Stimulated activated CD8-positive, alpha-beta memory T cell treated with anti-CD3 and anti-CD28 coated beads, Interleukin-4, amount 100 ng/mL, for 1 hour (primary cell): ENCODE measurements around the gene CSTF1.
"Not testable (repeated sequence)": the region's sequence is repeated elsewhere in the genome, so short reads cannot be mapped to it uniquely, and the experiment has no call there.

Experiments
- DNase-seq, 2 donors: peaks; one replicate each; pipeline ENCODE4 v3.0.0-alpha.2; 2020; ENCODE audit warnings: low read depth in 2 of 2, low spot score in 1 of 2

The CSTF1 gene

DNA sequence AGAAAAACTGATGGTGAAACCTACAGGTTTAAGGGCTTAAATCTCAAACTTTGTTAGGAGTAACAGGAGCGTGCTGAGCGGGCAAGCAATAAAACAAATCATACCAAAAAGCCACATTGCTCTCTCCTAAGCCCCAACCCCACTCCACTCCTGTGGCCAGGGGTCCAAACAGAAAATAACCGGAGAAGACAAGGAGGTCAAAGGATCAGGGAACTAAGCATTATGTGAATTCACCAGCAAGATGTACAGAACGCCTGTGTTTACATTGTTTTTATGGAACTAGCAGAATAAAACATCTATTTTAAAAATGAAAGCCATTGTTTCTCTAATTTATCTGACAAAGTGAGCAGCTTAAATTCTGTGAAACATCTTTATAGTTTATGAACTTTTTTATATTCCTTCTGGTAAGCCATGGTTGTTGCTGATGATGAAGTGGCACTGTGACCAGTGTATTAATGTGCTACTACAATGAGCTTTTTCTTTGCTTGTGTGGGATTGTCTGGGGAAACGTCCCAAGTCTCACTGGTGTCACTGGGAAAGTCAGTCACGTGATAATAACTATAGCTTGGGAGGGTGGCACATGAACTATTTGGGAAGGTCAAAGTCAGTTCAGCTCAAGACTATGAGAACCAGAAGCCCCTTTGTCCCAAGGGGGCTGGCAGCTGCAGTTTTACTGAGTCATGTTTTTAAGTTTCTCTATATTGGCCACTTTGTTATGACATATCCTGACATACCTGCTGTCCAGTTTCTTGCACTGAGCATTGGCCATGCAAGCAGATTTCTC lies 23.9 kb upstream of the CSTF1 start:
- no peak for DNase-seq

DNA sequence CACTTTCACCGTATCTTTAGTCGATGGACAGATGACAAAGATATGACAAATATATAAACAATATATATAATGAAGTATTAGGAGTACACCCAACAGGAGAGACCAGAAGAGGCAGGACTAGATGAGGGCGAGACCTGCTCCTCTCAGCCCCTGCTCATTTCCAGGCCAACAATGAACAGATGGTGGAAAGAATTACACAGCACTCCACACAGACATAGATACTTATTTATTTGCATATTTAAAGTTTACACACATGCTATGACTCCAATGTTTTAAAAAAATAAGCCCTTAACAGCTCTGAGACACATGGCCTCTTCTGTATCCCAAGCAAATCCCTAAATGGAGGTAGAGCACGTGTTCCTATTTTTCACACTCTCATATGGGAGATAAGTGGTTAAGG lies 23.3 kb upstream of the CSTF1 start:
- no peak for DNase-seq

DNA sequence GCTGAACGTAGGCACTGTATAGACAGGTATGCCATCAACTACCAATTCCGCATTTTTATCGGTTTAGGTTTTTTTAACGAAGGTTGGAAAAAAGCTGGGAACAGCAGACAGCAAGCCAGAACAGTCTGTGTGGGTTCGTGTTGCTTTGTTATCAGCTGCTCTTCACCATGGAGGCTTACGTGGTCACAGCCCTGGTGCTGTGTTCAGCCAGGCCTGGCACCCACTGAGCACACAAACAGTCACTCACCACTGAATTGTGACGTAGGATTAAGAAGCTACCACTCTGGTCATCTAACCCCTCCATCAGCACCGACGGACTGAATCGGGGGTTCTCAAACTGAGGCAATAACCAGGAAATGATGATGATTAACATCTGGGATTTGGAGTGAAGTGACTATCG lies 20.5 kb upstream of the CSTF1 start:
- DNase-seq = no peak

DNA sequence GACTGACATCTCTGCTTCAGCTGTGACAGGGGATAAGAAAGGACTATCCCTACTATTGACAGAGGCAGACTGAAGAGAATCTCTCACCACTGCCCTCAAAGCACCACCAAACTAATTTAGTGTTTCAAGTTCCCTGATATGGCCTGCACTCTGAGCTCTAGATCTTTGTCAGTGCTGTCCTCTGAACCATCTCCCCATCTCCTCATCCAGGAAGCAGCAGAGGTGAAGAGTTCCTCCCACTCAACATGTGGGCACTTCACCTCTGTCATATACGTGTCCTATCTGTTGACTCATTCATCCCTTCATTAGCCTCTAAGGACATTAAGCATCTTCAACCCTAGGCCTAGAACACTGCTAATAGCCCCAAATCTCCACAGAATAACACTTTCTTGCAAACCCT lies 19.6 kb upstream of the CSTF1 start:
- DNase-seq = no peak

DNA sequence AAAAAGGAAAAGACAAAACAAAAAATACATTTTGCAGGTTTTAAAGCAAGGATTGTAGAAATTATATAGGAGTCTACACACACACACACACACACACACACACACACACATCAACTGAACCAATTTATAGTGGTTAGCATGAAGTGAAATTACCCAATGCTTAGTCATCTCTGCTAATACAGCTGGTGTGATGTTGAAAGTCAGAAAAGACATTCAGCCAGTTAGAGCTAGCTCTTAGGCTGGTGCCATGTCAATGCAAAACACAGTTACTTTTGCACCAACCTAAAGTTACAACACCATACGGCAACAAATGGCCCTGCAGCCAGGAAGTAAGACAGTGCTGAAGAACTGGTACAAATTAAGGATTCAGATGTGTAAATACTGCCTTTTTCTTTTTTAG lies 18.5 kb upstream of the CSTF1 start:
- no peak for DNase-seq

DNA sequence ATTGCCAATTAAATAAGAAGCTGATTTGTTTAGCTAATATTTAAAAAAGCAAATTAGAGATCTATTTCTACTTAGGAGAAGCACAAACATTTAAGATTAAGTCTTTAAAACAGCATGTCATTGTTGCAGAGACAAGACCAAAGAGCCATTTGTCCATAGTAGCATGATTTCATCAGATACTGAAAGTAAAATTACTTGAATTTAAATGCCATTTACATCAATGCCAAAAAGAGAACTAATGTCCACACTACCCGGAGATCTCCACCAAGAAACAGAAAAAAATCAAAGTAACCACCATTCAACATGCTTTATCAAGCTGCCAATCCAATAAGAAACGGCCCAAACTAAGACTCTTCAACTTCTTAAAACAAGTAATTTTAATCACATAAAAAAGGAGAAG lies 16.1 kb upstream of the CSTF1 start:
- no peak for DNase-seq

DNA sequence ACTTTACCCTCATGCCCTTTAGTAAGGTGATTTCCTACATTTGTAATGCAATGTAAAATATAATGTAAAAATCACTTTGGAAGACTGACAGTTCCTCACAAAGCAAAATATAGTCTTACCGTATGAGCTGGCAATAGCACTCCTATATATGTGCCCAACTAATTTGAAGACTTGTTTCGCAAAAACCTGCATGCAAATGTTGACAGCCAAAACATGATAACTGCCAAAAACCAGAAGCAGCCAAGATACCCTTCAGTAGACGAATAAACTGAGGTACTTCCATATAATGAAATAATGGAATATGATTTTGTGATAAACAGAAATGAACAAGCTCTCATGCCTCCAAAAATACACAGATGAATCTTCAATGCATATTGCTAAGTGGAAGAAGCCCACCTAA lies 14.1 kb upstream of the CSTF1 start:
- DNase-seq = no peak

DNA sequence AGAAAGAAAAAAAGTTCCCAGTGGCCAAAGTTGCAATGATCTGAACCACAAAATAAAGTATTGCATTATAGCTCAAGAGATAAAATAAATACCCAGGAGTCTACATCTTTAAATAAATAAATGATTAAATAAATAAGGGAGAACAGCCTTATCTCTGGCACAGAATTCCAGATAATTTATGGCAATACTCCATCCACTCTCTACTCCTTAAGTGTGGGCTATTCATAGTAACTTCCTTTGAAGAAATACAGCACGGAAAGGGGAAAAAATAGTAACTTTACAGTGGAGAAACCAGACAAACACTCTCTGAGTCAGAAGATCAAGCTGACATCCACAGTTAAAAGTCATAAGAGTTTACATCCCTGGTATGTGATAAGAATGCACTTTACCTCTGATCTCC lies 12.1 kb upstream of the CSTF1 start:
- DNase-seq = no peak

DNA sequence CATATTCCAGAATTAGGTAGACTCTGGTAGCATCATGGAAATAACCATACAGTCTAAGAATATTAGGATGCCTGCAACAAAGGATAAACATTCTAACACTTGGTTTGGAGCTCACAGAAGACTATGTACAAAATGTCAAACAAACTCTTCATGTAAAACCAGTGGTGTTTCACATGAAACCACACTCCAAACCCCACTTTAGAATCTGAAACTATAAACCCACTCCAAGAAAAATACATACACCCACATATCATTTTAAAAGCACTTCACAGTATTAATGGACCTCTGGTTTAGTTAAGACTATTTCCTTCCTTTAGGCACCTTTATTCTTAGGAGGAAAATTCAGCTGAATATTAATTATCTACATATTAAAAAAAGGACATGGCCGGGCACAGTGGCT lies 10.9 kb upstream of the CSTF1 start:
- DNase-seq = no peak

DNA sequence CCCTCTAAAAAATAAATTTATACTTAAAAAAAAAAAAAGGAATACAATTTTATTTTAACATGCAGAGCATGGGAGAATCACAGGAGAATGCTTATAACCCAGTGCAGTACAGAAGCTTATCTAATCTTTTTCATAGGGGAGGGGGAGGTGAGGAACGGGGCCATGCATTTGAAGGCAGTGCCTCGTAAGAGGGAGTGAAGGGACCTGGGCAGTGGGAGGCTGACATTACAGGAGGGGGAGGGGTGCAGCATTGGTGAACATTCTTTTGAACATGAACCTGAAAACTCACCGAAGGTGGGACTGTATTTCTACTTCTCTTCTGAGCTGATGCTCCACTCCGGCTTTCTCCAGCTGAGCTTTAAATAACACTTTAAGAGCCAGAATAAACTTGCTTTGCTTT lies 9.7 kb upstream of the CSTF1 start:
- no peak for DNase-seq

DNA sequence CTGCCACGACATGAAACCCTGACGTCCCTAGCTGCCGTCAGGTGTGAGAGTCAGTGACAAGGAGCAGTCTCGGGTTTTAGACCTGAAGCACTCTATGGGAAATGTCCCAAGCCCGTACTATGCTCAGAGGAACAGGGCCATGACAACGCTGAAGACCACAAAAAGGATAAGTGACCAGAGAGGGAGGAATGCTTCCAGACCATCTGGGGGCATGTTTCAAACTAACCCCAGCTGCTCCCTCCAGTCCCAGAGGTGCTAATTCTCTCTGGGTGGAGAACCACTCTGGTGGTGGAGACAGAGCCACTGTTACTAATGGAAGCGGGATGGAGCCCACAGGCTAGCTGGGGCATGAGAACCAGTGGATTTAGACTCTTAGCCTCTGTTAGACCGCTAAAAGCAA lies 9.1 kb upstream of the CSTF1 start:
- DNase-seq = no peak

DNA sequence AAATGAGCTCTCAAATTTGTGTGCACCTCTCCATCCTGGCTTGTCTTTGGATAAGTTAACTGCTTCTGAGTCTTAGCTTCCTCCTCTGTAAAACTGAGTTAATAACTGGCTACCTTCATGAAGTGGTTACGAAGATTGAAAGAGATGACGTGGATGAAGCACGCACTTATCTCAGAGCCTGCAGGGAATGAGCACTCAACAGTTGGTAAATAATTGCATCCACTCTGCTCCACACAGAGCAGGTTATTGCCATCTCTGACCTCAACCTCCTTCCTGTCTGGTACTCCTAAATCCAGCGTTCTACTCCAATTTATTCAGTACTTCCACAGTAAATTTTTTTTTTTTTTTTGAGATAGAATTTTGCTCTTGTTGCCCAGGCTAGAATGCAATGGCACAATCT lies 7.3 kb upstream of the CSTF1 start:
- DNase-seq = no peak

DNA sequence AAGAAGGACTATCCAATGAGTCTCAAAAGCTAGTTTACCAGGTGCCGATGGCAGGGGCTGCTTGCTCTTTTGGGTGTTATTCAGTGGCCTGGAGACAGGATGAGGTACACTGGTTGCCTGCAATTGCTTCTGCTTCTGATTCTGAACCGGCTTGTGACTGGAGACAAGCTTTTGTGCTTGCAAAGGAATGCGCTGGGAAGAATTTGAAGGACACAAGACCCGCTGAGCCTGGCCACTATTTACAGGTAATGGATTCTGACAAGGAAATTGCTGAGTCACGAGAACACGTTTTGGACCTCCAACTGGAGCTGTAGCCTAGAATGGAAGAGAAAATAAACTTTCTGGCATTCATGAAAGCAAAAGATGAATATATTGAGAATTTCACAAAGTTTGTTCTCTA lies 6.2 kb upstream of the CSTF1 start:
- no peak for DNase-seq

DNA sequence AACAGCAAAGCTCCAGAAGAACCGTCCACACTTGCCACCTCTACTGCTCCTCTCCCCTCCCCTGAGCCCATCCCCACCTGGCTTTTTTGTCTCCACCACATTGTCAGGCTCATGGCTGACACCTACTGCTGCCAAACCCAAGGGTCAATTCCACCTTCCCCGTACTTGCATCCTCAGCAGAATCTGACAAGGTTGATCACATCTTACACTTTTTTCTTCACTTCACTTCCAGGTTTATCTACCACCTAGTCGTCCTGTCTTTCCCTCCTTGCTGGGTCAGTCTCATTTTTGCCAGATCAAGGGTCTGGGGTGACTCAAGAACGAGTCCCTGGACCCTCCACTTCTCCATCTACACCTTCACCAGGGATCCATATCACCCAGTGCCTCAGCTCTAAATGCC lies 3.6 kb upstream of the CSTF1 start:
- DNase-seq = no peak

DNA sequence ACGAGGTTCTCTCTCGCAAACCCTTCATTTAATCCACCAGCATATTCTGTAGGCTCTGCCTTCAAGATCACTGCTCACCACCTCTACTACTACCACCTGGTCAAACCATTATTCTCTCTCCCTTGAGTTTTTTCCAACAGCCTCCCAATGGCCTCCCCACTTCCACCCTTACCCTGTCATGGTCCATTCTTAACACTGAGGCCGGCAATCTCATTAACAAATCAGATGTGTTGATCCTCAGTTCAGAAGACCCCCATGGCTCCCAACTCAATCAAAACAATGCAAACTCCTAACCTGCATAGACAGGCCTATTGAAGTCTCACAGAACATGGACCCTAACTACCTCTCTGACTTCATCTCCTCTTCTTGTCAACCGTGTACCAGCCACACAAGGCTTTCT lies 2.6 kb upstream of the CSTF1 start:
- no peak for DNase-seq

DNA sequence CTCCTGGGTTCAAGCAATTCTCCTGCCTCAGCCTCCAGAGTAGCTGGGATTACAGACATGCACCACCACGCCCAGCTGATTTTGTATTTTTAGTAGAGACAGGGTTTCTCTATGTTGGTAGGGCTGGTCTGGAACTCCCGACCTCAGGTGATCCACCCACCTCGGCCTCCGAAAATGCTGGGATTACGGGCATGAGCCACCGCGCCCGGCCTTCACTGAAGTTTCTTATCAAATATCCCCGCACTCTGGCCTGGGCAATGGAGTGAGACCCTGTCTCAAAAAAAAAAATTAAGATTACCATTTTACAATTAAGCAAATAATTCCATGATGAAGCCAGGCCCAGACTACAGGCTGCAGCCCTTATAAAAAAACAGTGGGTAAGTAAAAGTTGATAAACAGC lies 2.0 kb upstream of the CSTF1 start:
- DNase-seq = not testable (repeated sequence)

DNA sequence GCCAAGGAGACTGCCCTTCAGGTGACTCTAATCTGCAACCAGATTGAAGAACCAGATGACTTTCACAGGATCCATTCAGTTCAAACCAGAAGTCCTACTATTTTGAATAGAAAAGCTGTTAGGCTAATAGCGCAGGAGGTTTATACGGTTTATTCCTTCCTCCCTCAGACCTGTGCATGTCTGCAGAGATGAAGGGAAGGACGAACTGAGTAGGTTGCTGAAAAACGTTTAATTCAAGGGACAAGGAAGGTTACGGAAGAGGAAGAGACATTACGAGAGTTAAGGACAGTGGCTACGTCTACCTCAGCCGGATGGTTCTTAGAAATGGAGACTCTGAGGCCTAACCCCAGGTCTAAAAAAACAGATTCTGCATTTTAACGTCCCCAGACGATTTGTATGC lies 1.4 kb upstream of the CSTF1 start:
- no peak for DNase-seq

DNA sequence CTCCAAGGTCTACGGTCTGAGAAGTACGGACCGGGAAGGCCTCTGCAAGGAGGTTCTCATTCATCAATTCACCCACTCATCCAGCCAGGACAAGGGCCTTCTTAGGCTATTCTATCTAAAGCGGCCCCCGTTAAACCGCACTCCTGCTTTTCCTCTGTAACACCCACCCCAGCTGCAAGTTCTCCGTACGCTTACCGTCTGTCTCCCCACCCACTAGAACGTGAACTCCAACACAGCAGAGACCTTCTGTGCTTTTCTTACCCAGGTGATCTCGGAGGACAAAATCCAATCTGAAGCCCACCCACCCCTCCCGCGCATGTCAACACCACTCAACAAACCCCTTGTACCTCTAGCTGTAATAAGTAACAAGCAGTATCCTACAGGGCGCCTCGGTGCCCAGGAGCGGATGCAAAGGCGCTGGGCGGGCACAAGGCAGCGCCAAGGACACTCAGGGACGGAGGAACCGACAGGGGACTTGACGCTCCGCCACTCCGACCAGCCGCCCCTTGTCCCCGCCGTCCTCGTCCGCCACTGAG lies 781 bp upstream of the CSTF1 start:
- no peak for DNase-seq

DNA sequence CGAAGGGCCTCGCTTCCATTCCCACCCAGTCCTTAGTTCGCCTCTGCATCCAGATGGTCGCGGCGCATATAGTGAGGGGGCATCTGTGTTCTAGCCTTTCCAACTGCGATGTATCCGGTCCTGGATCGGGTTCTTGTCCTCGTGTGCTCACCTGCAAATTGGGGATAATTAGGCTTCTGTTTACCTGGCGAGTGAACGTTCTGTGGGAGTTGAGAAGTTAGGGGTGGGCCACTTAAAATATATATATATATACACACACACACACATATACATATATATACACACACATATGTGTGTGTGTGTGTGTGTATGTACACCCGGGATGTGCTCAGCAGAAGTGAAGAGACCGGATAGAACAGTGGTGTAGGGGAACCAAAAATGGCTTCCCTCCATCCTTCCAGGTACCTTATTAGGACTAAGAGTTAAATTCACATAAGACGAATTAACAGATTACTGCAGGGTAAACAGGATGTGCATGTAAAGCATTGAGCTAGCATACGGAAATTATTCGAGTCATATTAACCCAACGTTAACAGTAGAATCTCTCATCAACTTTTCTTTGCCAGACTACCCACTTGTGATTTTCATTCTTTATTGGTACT lies 537 bp downstream of the CSTF1 start:
- no peak for DNase-seq

DNA sequence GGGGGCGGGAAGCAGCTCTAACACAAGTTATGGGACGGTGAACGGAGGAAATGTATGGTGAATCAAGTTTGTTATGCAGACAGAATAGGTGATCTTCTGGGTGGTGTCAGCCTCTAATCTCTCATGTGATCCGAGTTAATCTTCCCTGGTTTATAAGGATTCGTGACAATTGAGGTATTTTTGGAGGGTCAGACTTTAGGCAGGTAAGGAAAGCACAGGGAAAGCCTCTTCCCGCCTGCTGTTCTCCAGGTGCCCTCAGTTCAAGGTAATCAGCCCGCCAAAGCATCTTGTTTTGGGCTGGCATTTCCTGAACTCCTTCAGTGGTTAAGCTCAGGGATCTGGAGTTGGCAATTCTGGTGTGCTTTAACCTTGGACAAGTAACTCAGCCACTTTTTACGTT lies 1.2 kb downstream of the CSTF1 start:
- DNase-seq = no peak

DNA sequence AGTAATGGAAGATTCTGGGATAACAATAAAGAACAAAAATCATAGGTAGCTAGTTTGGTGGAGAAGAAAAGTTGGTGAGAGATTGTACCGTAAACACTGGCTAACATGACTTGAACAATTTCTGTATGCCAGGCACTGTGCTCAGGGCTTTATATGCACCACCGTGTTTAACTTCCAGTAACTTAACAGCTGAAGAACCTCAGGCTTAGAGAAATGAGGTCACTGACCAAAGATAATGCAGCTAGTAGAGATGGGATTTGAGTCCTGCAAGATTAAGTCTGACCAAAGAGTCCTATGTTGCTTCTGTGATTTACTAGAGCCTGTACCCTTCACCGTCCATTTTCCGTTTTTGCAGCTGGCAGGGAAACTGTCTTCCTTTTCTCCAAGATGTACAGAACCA lies 2.7 kb downstream of the CSTF1 start:
- DNase-seq = no peak

DNA sequence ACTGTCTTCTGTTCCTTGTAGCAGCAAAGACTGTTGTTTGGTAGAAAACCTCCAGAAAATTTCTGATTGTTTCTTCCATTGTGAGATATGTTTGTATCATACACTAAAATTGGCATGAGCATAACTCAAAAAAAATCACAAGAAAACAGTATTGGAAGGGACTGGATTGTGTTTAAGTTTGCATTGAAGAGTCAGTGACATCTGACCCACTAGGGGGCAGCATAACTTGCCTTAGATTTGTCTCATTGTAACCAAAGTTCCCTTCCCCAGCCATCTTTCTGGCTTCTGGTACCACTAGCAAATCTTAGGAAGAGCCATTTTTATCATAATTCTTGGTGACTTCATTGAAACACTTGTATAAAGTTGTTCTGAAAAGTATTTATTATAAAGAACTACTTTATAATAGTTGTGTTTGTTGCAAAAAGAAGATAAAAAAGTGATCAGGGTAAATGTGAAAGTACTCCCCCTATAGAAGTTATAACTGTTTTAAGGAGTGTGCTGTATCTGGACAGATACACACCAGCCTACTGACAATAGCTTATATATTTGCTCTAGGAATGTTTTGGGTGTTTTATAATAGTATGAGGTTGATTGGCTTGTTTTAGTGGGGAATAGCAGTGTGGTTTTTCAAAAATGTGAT lies 7.7 kb downstream of the CSTF1 start:
- peak in 1 of 2 donors; percentile 42 for DNase-seq
